Fibroblast of skin of scalp (primary cell): Measurements from ENCODE around the gene ITGB4.
"Not testable (repeated sequence)": the region's sequence is repeated elsewhere in the genome, so short reads cannot be mapped to it uniquely, and the experiment has no call there.

Source experiments
- DNase-seq: peaks from one replicate; pipeline ENCODE4 v3.0.0-alpha.2; 2013

The ITGB4 gene

DNA sequence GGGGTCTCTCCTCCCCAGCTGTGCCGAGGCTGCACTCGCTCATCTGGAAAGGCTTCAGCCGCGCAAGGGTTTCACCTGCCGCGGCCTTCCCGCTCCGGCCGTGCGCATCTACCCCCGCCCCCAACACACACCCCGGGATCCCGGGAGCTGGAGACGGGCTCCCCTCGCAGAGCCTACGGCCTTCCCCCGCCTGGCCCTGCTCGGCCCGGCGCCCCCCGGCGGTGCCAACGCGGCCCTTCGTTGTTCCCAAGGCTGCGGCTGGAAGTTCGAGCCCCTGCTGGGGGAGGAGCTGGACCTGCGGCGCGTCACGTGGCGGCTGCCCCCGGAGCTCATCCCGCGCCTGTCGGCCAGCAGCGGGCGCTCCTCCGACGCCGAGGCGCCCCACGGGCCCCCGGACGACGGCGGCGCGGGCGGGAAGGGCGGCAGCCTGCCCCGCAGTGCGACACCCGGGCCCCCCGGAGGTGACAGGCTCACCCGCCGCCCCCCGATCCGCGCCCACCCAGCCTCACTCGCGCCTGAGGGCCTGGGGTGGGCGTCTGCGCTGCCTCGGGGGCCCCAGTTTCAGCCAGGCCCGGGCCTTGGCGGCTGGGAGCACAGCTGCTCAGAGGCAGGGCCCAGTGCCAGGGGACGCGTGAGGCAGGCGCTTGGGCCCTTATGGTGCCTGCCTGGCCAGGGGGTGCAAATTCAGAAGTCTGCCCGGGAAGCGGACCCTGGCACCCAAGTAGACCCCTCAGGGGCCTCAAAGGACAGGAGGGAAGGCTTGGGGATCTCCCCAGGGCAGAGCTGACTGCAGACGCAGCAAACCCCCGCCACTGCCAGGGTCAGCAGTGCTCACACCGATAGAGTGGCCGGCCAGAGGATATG, 32.5 kb downstream of the ITGB4 start:
- peak; percentile 82 for DNase-seq

DNA sequence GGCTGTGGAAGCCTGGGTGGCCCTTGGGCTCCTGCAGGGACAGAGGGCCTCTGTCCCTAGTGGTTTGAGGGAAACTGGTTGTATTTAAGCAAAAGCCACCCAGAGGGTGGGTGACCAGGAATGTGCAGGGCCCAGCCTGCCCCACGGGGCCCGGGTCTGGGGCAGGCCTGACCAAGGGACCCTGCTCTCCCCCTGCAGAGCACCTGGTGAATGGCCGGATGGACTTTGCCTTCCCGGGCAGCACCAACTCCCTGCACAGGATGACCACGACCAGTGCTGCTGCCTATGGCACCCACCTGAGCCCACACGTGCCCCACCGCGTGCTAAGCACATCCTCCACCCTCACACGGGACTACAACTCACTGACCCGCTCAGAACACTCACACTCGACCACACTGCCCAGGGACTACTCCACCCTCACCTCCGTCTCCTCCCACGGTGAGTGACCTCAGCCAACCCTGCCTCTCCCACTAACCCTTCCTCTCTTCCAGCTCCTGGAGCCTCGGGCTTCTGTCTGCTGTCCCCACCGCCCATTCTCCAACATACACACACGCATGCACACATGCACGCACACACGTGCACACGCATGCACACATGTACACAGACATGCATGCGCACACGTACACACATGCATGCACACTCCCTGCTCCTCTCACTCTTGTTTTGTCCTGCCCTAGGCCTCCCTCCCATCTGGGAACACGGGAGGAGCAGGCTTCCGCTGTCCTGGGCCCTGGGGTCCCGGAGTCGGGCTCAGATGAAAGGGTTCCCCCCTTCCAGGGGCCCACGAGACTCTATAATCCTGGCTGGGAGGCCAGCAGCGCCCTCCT, 33.3 kb downstream of the ITGB4 start:
- no peak for DNase-seq

DNA sequence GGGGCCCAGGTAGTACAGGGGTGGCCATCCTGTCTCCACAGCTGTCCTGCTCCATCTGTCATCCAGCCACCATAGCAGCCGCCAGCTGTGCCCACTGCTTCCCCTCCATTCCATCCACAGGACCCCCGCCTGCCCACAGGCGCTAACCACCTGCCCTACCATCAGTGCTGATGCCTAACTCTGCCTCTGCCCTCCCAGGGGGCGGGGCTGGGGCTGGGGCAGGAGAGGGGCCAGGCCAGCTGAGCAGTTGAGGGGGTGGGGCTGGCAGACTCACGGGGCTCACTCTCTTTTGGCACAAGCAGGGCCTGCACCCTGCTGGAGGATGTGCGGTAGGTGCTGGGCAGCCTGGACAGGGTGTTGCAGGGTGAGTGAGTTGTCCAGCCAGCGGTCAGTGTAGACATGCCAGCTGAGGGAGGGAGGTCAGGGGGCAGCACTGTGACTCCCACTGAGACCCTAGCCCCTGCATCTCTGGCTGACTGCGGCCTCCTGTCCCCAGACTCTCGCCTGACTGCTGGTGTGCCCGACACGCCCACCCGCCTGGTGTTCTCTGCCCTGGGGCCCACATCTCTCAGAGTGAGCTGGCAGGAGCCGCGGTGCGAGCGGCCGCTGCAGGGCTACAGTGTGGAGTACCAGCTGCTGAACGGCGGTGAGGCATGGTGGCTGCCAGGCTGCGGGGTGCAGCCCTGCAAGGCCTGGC, 34.1 kb downstream of the ITGB4 start:
- DNase-seq, result no peak

DNA sequence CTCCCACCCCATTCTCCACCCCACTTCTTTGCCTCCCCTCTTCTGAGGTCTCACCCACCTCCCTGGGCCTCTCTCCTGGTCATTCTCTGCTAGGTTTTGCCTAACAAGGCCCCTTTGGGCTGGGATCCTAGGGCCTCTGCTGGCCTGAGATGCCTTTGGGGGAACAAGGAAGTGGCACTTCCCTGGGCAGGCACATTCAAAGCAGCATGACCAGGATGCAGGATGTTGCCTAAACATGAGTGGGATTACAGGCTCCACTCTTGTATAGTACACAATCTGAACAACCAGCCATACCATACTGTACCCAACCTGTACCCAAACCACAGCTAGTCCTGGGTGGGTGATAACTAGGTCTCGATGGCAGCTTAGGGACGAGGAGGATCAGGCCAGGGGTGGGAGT, 34.7 kb downstream of the ITGB4 start:
- DNase-seq, result no peak

DNA sequence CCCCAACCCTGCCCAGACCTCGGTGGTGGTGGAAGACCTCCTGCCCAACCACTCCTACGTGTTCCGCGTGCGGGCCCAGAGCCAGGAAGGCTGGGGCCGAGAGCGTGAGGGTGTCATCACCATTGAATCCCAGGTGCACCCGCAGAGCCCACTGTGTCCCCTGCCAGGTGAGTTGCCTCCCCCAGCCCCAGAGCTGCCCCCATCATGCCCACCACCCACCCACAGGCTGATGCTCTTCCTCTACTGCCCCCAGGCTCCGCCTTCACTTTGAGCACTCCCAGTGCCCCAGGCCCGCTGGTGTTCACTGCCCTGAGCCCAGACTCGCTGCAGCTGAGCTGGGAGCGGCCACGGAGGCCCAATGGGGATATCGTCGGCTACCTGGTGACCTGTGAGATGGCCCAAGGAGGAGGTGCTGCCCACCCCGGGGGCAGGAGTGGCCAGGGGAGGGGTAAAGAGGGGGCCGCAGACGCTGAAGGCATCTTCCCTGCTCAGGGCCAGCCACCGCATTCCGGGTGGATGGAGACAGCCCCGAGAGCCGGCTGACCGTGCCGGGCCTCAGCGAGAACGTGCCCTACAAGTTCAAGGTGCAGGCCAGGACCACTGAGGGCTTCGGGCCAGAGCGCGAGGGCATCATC, 35.3 kb downstream of the ITGB4 start:
- DNase-seq, result no peak

DNA sequence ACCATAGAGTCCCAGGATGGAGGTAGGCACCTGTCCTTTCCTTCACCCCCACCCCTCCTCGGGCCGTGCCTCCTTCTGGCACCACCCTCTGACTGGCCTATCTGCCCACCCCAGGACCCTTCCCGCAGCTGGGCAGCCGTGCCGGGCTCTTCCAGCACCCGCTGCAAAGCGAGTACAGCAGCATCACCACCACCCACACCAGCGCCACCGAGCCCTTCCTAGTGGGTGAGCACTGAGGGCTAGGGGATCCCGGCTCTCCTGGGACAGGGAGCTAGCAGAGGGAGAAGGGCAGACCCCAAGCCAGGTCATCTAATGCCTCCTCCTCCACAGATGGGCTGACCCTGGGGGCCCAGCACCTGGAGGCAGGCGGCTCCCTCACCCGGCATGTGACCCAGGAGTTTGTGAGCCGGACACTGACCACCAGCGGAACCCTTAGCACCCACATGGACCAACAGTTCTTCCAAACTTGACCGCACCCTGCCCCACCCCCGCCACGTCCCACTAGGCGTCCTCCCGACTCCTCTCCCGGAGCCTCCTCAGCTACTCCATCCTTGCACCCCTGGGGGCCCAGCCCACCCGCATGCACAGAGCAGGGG, 35.9 kb downstream of the ITGB4 start:
- no peak for DNase-seq

DNA sequence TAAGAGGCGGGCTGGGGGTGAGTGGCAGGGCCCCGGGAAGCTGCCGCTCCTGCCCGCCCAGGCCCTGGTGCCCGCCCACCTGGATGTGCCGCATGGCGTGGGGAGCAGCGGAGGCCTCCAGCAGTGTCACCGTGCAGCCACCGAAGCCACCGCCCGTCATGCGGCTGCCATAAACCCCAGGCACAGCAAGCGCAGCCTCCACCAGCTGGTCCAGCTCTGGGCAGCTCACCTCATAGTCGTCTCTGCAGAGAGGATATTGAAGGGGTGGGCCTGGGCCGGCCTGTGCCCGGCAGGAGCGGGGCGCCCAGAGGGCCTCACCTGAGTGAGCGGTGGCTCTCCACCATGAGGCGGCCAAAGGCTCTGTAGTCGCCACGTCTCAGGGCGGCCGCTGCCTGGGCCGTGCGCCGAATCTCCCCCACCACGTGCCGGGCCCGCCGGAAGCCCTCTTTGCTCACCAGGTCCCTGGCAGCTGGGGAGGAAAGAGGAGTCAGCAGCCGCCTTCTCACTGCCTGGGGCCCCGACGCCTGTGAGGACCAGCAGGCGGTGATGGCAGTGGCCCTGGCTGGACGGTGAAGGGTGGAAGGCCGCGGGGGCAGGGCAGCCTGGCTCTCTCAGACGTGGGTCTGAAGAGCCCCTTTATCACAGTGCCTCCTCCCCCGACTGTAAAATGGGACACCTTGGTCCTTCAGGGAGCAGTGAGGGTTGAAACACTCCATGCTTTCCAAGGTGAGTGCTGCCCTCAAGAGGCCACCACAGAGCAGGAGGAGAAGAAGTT, 37.1 kb downstream of the ITGB4 start:
- no peak for DNase-seq

DNA sequence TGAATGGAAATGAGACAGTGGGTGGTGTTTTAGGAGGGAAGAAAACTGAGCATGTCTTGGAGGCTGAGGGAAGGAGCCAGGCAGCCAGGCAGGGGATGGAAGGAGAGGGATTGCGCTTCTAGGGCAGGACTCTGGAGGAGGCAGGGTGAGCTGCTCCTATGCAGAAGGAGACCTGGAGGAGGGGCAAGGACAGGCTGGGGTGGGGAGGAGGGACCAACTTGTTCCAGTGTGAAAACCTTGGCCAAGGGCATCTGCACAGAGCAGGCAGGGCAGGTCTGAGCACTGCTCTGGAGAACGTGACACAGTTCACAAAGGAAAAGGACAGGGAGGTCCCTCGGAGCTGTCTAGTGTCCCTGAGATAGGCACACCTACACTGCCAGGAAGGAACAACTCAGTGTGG, 38.2 kb downstream of the ITGB4 start:
- DNase-seq, result no peak

DNA sequence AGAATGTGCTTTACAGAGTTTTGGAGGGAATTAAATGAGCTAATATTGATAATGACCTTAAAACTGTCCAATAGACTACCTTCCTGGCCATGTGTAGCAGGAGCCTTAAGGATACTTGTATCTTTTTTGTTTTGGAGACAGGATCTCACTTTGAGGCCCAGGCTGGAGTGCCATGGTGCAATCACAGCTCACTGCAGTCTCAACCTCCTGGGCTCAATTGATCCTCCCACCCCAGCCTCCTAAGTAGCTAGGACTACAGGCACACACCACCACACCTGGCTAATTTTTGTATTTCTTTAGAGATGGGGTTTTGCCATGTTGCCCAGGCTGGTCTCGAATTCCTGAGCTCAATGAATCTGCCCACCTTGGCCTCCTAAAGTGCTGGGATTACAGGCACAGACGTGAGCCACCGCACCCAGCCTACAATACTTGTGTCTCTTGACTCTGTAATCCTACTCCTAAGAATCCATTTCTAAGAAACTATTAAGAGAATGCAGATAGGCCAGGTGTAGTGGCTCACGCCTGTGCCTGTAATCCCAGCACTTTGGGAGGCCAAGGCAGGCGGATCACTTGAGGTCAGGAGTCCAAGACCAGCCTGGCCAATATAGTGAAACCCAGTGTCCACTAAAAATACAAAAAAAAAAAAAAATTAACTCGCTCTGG, 38.9 kb downstream of the ITGB4 start:
- not testable (repeated sequence) for DNase-seq

DNA sequence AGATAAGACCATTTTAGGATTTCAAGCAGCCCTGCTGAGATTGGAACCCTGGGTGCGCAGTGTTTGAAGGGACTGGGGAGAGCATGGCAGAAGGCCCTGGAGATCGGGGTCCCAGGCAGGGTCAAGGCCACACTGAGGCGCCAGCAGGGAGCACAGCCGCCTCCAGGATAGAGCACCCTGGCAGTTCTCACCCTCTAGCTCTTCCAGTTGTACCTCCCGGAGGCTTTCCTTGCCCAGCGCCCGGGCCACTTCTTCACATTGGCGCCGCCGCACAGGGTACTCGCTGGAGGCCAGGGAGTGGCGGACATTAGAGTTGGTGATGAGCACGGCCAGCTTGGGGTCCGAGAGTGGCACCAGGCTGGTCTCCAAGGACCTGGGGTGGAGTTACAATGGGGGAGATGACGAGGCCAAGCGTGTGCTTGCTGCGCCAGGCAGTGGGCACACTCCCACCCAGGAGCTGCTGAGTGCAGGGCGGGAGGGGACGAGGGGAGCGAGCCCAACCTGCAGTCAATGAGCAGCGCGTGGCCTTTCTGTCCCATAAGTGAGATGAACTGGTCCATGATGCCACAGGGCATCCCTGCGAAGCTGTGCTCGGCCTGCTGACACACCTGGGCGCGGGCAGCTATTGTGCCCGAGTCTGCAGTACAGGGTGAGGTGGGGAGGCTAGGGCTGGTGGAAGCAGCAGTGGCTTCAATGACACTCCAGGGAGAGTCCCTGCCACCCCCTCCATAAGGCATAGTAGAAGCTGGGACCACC, 41.4 kb downstream of the ITGB4 start:
- no peak for DNase-seq

DNA sequence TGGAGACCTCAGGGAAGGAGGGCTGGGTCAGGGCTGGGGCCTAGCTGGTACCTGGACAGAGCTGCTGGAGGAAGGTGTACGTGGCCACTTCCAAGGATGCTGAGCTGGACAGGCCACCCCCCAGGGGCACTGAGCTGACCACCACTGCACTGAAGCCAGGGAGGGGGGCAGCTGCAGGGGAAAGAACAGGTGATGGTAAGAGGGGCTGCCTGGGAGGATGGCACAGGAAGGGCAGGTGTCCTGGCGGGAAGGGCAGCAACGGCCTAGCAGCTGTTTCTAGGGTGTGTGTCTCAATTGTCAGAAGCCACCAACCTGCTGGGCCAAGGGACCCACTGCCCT, 42.0 kb downstream of the ITGB4 start:
- DNase-seq, result no peak

DNA sequence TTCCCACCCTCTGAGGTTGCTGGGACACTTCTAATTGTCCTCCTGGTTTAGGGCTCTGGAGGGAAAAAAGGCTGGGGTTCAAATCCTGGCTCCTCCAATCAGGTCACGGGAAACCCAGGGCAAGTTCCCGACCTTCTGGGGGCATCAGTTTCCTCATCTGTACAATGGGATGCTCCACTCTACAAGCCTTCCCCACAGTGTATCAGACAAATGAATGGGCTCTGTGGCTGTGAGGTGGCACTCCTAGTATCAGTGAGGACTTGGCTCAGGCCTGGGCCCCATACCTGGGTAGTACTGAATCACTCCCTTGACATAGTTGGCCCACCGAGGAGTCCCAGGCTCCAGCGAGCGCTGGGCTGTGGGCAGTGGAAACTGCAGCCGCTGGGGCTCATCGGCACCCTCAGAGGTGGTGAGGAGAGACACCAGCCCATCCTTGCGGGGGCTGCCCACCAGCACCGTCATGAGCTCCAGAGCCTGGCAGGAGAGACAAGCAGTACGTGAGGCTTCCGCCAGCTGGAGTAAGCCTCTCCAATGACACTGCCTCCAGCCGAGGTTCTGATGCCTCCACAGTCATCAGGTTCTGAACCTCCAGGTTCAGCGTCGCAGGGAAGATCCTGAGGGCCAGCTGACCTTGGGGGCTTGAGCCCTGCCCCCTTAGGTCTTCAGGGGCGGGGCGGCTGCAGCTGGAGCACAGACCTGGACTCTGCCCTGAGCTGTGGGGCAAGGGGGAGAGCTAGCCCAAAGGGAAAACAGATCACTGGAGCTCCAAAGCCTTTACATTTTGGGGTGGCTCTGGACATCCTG, 42.6 kb downstream of the ITGB4 start:
- no peak for DNase-seq

DNA sequence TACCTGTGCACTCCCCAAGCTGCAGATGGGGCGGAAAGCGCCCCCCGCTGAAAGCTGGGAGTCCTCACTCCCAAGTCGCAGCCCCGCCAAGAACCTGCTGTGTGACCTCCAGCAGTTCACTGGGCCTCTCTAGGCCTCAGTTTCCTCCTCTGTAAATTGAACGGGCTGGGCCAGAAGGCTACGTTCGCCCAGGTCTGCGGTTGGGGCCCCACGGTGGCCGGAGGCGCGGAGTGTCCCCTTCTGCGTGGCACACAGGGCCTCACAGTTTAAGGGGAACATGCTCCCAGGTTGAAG, 43.1 kb downstream of the ITGB4 start:
- DNase-seq, result no peak

DNA sequence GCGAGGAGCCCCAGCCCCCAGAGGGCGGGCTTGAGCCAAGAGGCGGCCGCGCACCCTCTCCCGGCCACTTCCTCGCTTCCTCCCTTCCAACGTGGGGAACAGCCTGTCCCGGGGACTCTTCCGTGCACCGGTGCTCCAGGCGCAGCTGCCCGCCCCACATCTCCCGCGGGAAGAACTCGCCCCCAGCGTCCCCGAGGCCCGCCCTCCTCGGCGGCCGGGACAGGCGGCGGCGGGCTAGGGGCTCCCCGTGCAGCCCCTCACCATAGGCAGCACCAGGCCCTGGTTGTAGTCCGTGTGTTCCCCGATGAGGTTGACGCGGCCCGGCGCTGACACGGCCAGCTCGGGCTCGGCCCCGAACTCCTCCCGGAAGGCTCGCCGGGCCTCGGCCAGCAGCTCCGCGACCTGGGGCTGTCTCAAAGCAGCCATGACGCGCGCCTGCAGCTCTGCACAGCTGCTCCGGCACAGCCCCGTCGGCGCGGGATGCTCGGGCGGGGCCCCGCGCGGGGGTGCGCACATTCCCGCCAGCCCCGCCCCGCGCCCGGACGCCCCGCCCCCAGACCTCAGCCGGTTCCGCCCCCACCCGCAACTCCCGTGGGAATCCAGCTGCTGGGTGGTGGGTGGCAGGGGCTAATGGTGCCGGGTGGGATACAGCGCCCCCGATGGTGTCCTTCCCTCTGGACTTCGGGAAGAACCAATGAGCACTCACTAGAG, 43.6 kb downstream of the ITGB4 start, which contains the start of gene GALK1:
GALK1 (minus strand) TSS at position 482 of the 711 bp plus-strand sequence; CDS start at position 426, 56 bp downstream.
- peak; percentile 66 for DNase-seq

DNA sequence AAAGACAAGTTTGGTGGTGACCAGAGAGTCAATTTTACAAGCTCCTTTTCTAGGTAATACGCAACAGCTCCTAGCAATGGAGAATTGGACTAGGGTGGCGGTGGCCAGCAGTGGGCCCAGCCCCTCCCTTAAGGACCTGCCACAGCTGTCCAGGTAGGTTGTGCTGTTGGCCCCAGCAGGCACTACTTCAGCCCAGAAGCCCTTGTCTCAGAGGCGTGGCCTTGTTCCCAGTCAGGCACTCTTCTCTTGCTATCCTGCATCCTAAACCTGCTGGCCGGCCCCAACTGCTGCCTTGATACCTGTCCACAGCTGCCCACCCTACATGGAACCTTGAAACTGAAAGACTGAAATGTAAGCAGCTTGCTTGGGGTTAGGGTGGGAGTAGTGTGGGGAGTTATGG, 44.7 kb downstream of the ITGB4 start:
- DNase-seq, result no peak

DNA sequence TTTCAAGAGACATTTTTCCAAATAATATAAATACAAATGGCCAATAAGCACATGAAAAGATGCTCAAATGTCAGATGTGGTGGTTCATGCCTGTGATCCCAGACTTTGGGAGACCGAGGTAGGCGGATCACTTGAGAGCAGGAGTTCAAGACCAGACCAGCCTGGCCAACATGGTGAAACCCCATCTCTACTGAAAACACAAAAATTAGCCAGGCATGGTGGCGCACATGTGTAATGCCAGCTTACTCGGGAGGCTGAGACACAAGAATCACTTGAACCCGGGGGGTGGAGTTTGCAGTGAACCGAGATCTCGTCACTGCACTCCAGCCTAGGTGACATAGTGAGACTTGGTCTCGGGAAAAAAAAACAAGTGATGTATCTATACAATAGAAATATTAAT, 46.6 kb downstream of the ITGB4 start:
- DNase-seq, result no peak

DNA sequence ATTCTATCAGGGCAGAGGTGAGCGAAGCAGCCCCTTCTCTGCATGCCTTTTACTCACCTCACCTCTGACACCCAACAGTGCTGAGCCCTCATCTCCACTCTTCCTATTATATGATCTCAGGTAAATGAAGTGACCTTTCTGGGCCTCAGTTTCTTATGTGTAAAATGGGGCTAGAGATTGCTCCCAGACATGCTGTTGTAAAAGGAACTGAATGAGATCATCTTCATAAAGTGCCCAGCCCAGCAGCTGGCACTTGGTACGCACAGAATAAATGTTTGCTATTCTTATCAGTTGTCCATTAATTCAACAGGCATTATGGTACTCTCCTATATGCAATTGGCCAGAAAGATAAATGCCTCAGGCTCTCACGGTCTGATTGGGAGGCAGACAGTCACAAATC, 48.3 kb downstream of the ITGB4 start:
- no peak for DNase-seq

DNA sequence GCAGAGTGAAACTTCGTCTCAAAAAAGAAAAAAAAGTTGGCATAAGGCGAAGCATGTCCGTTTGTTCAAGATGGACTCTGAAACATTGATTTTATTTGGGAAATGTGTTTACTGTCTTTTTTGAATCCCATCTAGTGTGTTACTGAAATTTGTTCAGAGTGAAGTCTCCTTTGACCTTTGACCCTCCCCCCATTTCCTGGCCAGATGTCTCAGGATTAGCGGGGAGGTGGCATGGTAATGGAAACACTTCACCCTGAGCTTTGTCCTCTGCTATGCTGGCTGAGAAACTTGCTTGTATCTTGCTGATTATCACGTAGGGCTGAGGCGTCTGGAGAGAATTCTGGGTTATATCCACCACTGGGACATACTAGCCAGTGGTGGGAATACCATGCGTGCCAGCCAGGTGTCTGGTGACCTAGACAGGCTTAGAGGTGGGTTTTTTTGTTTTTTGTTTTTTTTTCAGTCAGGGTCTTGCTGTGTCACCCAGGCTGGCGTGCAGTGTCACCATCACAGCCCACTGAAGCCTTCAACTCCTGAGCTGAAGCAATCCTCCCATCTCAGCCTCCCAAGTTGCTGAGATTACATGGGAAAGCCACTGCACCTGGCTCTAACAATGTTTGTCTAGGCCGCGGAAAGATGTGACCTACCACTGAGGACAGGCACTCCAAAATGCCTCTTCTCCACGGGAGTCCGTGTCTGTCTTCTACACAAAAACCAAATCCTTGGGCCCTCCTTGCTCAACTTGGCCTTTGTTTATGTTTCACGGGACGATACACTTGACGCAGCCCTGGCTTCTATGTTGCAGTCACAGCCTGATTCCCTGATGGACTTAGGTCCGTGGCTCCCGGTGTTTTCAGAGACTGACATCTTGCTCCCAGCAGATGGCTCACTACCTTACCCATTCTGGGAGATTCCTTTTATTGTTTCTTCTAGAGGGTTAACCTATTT, 50.3 kb downstream of the ITGB4 start:
- peak; percentile 19 for DNase-seq
